OCI-LY1 (cell line): ENCODE measurements around the gene AOAH.

Experiments
- H2AFZ ChIP-seq: fragments of 200-600 bp; sonication (generic), shearing (Covaris generic); 2 replicates; pipeline ENCODE4 v1.6.0; 2014; ENCODE audit warnings: antibody characterized with exemption, mild to moderate bottlenecking, low read length
- H3F3A ChIP-seq: fragments of 200-600 bp; sonication (generic), shearing (Covaris generic); 2 replicates; pipeline ENCODE4 v1.6.0; 2014; ENCODE audit warnings: mild to moderate bottlenecking, antibody characterized with exemption, low read length, moderate library complexity; ENCODE audit not compliant: insufficient read depth
- H3K27ac ChIP-seq: fragments of 200-600 bp; sonication (generic); 2 replicates; pipeline ENCODE4 v1.5.1; 2014; ENCODE audit warnings: low read length, mixed run types, mild to moderate bottlenecking, low read depth; ENCODE audit not compliant: poor library complexity, severe bottlenecking
- H3K27me3 ChIP-seq: fragments of 200-600 bp; sonication (generic); 2 replicates; pipeline ENCODE4 v1.6.0; 2014; ENCODE audit warnings: antibody characterized with exemption, mild to moderate bottlenecking, low read length, moderate library complexity; ENCODE audit not compliant: insufficient read depth
- H3K36me3 ChIP-seq: fragments of 200-600 bp; sonication (generic); 2 replicates; pipeline ENCODE4 v1.6.1; 2014; ENCODE audit warnings: mild to moderate bottlenecking, antibody characterized with exemption, low read length, moderate library complexity, mixed read lengths; ENCODE audit not compliant: insufficient read depth
- H3K4me1 ChIP-seq: fragments of 200-600 bp; sonication (generic); 2 replicates; pipeline ENCODE4 v1.5.1; 2014; ENCODE audit warnings: mild to moderate bottlenecking, low read length, moderate library complexity; ENCODE audit not compliant: insufficient read depth, severe bottlenecking
- H3K4me2 ChIP-seq: fragments of 200-600 bp; sonication (generic), shearing (Covaris generic); 2 replicates; pipeline ENCODE4 v1.6.1; 2014; ENCODE audit warnings: low read length
- H3K4me3 ChIP-seq: fragments of 200-600 bp; sonication (generic); 2 replicates; pipeline ENCODE4 v1.5.1; 2014; ENCODE audit warnings: low read length, low read depth, mild to moderate bottlenecking, mixed read lengths; ENCODE audit not compliant: poor library complexity, severe bottlenecking
- H3K79me2 ChIP-seq: fragments of 200-600 bp; shearing (Covaris generic); 2 replicates; pipeline ENCODE4 v1.6.1; 2016; ENCODE audit warnings: mixed run types, low read length, mixed read lengths; ENCODE audit not compliant: insufficient read depth
- H3K9ac ChIP-seq: fragments of 200-600 bp; sonication (generic), shearing (Covaris generic); 2 replicates; pipeline ENCODE4 v1.6.1; 2014; ENCODE audit warnings: mild to moderate bottlenecking, low read length, mixed read lengths
- H3K9me2 ChIP-seq: fragments of 200-600 bp; sonication (generic), shearing (Covaris generic); 2 replicates; pipeline ENCODE4 v1.6.1; 2014; ENCODE audit warnings: low read depth, mild to moderate bottlenecking, low read length, mixed read lengths
- H3K9me3 ChIP-seq: fragments of 200-600 bp; shearing (Covaris generic); 2 replicates; pipeline ENCODE4 v1.6.1; 2014; ENCODE audit warnings: low read length, mixed read lengths
- H4K20me1 ChIP-seq: fragments of 200-600 bp; sonication (generic), shearing (Covaris generic); 2 replicates; pipeline ENCODE4 v1.6.0; 2016; ENCODE audit warnings: mild to moderate bottlenecking, low read length; ENCODE audit not compliant: insufficient read depth
- EZH2 ChIP-seq: fragments of 200-600 bp; sonication (generic), shearing (Covaris generic); IDR thresholded peaks from 2 replicates; pipeline ENCODE4 v1.8.0; 2017; ENCODE audit warnings: borderline replicate concordance, mixed run types, mild to moderate bottlenecking, antibody characterized with exemption, low read length, moderate library complexity, mixed read lengths
- TF ChIP-seq, protein P1 (sequence below): fragments of 200-600 bp; sonication (generic), shearing (Covaris generic); IDR thresholded peaks from 2 replicates; pipeline ENCODE4 v1.5.1; 2017; ENCODE audit warnings: mild to moderate bottlenecking, antibody characterized with exemption, low read length, moderate library complexity, mixed read lengths

The AOAH gene

GRCh38 chr7:36564489-36564888, 159.8 kb downstream of the AOAH start:
- no peak overlapping the region for H3K9ac ChIP-seq
- H3K4me1 ChIP-seq = no peaks in the 10 kb centered on the region
- no peak overlapping the region for H3K4me2 ChIP-seq
- no peaks in the 10 kb centered on the region for H3K79me2 ChIP-seq
- H3K27me3 ChIP-seq = no peaks in the 10 kb centered on the region
- H2AFZ ChIP-seq = no peak overlapping the region
- H3F3A ChIP-seq = no peaks in the 10 kb centered on the region
- TF ChIP-seq, protein P1, sequence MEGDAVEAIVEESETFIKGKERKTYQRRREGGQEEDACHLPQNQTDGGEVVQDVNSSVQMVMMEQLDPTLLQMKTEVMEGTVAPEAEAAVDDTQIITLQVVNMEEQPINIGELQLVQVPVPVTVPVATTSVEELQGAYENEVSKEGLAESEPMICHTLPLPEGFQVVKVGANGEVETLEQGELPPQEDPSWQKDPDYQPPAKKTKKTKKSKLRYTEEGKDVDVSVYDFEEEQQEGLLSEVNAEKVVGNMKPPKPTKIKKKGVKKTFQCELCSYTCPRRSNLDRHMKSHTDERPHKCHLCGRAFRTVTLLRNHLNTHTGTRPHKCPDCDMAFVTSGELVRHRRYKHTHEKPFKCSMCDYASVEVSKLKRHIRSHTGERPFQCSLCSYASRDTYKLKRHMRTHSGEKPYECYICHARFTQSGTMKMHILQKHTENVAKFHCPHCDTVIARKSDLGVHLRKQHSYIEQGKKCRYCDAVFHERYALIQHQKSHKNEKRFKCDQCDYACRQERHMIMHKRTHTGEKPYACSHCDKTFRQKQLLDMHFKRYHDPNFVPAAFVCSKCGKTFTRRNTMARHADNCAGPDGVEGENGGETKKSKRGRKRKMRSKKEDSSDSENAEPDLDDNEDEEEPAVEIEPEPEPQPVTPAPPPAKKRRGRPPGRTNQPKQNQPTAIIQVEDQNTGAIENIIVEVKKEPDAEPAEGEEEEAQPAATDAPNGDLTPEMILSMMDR = no peak
- TF ChIP-seq EZH2 = no peak
- no peaks in the 10 kb centered on the region for H3K9me2 ChIP-seq
- no peak overlapping the region for H3K27ac ChIP-seq
- no peaks in the 10 kb centered on the region for H3K9me3 ChIP-seq
- no peaks in the 10 kb centered on the region for H4K20me1 ChIP-seq
- H3K4me3 ChIP-seq = no peak overlapping the region
- no peaks in the 10 kb centered on the region for H3K36me3 ChIP-seq

GRCh38 chr7:36563706-36564327, 160.5 kb downstream of the AOAH start:
- H3F3A ChIP-seq = no peaks in the 10 kb centered on the region
- no peak overlapping the region for H3K4me3 ChIP-seq
- no peak overlapping the region for H3K4me2 ChIP-seq
- H3K27ac ChIP-seq = no peak overlapping the region
- TF ChIP-seq, protein P1 = no peak
- TF ChIP-seq EZH2 = no peak
- H3K4me1 ChIP-seq = no peaks in the 10 kb centered on the region
- H2AFZ ChIP-seq = no peak overlapping the region
- H3K9ac ChIP-seq = no peak overlapping the region
- H3K9me3 ChIP-seq = no peaks in the 10 kb centered on the region
- no peaks in the 10 kb centered on the region for H4K20me1 ChIP-seq
- H3K27me3 ChIP-seq = no peaks in the 10 kb centered on the region
- no peaks in the 10 kb centered on the region for H3K36me3 ChIP-seq
- no peaks in the 10 kb centered on the region for H3K79me2 ChIP-seq
- no peaks in the 10 kb centered on the region for H3K9me2 ChIP-seq

- no peaks in the 10 kb centered on the region for H3K79me2 ChIP-seq
- no peaks in the 10 kb centered on the region for H3K9me3 ChIP-seq
- H3K27me3 ChIP-seq = no peaks in the 10 kb centered on the region
- H3K36me3 ChIP-seq = no peaks in the 10 kb centered on the region
- H3K4me2 ChIP-seq = no peak overlapping the region
- TF ChIP-seq, protein P1 = no peak
- TF ChIP-seq EZH2 = no peak
- no peak overlapping the region for H2AFZ ChIP-seq
- no peaks in the 10 kb centered on the region for H3F3A ChIP-seq
- no peaks in the 10 kb centered on the region for H4K20me1 ChIP-seq
- no peak overlapping the region for H3K27ac ChIP-seq
- no peaks in the 10 kb centered on the region for H3K4me1 ChIP-seq
- H3K9ac ChIP-seq = no peak overlapping the region
- no peak overlapping the region for H3K4me3 ChIP-seq
- H3K9me2 ChIP-seq = no peaks in the 10 kb centered on the region
Measured at GRCh38 chr7:36562121-36562520, 162.2 kb downstream of the AOAH start.
